RWPE1 (cell line): ENCODE measurements around the gene ZNF30.

ENCODE experiments used
- CTCF ChIA-PET: fragments of 350-600 bp; sonication (Branson Sonifier 250); formaldehyde crosslinking; extraction: SDS; loops from one replicate; lab custom pipeline; 2021; lab: Yijun Ruan, JAX
- POLR2A ChIA-PET: fragments of 400-600 bp; formaldehyde crosslinking; extraction: SDS; loops from one replicate; lab custom pipeline; 2020; ENCODE audit warnings: antibody characterized with exemption; ENCODE audit not compliant: low non-redundant PET; lab: Yijun Ruan, JAX
- DNase-seq: peaks from one replicate; pipeline ENCODE4 v3.0.0; 2012; ENCODE audit warnings: low spot score
- H3K27ac ChIP-seq: fragments of 450-650 bp; 2 replicates; pipeline ENCODE4 v1.5.1; 2017
- CTCF ChIP-seq: fragments of 450-650 bp; conservative IDR thresholded peaks from 2 replicates; pipeline ENCODE4 v1.5.1; 2017; ENCODE audit warnings: low read depth, mild to moderate bottlenecking

The ZNF30 gene

DNA sequence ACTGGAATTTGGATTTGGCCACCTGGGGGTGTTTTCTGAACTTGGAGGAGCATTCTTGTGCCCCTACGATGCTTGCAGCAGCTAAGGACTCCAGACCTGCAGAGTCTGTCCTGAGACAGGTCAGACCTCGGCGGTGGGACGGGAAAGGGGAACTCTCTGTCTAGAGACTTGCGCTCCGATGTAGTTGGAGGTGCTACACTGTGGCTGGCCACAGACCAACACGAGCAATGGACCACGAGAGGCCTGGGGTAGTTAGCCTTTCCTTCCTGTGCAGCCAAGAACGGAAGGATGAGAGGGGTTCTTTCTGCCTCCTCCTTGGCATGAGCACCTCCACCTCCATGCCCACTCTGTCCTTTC, 67.6 kb downstream of the ZNF30 start:
- no peak for DNase-seq
- CTCF ChIA-PET: interaction anchor here (0.6 to 1.1 kb wide), 2 partner anchors 9 to 20 kb away, joined by 3 to 7 read pairs; no protein-coding TSS in a partner anchor
- no peak for TF ChIP-seq CTCF
- POLR2A ChIA-PET: no interaction called here
- H3K27ac ChIP-seq: no peak overlapping the region
